ENCODE data around the gene KCNIP3.

- TF ChIP-seq CTCF (IDR thresholded peaks at IDR 0.05; ENCODE audit: insufficient read depth, low read length) (no peak), POLR2AphosphoS5 (IDR thresholded peaks at IDR 0.05; ENCODE audit: low read depth) (no peak), REST (IDR thresholded peaks at IDR 0.05; ENCODE audit: insufficient replicate concordance, low read depth) (no peak)
Observed at GRCh38 chr2:95267458-95268210, 29.5 kb upstream of the KCNIP3 start.
